SJSA1 (cell line): Measurements from ENCODE around the gene OR51Q1. TPM values are rescaled to one million over a fixed set of nuclear protein-coding genes. Genes with fewer than 3 reads are reported as not detected.

ENCODE experiments used
- DNase-seq, 2 experiments: peaks; one replicate each; pipeline ENCODE4 v3.0.0-alpha.2; 2015 to 2020; ENCODE audit warnings: low spot score in 2 of 2, low read depth in 1 of 2
- H3K27ac ChIP-seq: fragments of 250-450 bp; sonication (Bioruptor Pico); 2 replicates; pipeline ENCODE4 v1.5.1; 2020; ENCODE audit warnings: mild to moderate bottlenecking, moderate library complexity
- H3K27me3 ChIP-seq: fragments of 250-450 bp; sonication (Bioruptor Pico); replicated peaks from 2 replicates; pipeline ENCODE4 v1.5.1; 2020; ENCODE audit warnings: mild to moderate bottlenecking, moderate library complexity
- H3K36me3 ChIP-seq: fragments of 250-450 bp; sonication (Bioruptor Pico); 2 replicates; pipeline ENCODE4 v1.5.1; 2020; ENCODE audit warnings: mild to moderate bottlenecking
- H3K4me1 ChIP-seq: fragments of 250-450 bp; sonication (Bioruptor Pico); replicated peaks from 2 replicates; pipeline ENCODE4 v1.6.1; 2021; ENCODE audit warnings: mild to moderate bottlenecking
- H3K4me3 ChIP-seq: fragments of 250-450 bp; sonication (Bioruptor Pico); 2 replicates; pipeline ENCODE4 v1.5.1; 2020; ENCODE audit warnings: mild to moderate bottlenecking
- H3K9me3 ChIP-seq: fragments of 250-450 bp; sonication (Bioruptor Pico); replicated peaks from 2 replicates; pipeline ENCODE4 v1.5.1; 2020; ENCODE audit warnings: mild to moderate bottlenecking
- total RNA-seq: library from RNA; depleted of rRNA; stranded (reverse); fragments of >200 nt; shearing (Covaris generic); gene quantifications from 2 replicates; pipeline ENCODE4 v1.2.3, GENCODE V29; 2014; rRNA removed

OR51Q1 gene
- total RNA-seq, 1 experiment from 2014 or later, result not detected

GRCh38 chr11:5460983-5461621 lies 39.2 kb downstream of the OR51Q1 start:
- Histone ChIP-seq H3K9me3 (no peaks in the 10 kb centered on the region), H3K27me3 (peaks cover 10% of the 10 kb centered on the region; the same call in 1 of the 2 replicates), H3K36me3 (no peaks in the 10 kb centered on the region)

GRCh38 chr11:5467527-5467926 lies 45.6 kb downstream of the OR51Q1 start:
- no peaks in the 10 kb centered on the region for H3K4me1 ChIP-seq
- no peak for DNase-seq
- no peak overlapping the region for H3K4me3 ChIP-seq
- no peaks in the 10 kb centered on the region for H3K9me3 ChIP-seq
- H3K36me3 ChIP-seq, result no peaks in the 10 kb centered on the region
- peaks cover 2% of the 10 kb centered on the region; the same call in 1 of the 2 replicates for H3K27me3 ChIP-seq
- no peak overlapping the region for H3K27ac ChIP-seq

More at GRCh38 chr11:5460983-5461621, 39.2 kb downstream of the OR51Q1 start:
- no peak for DNase-seq
- Histone ChIP-seq H3K27ac (no peak overlapping the region), H3K4me1 (no peaks in the 10 kb centered on the region), H3K4me3 (no peak overlapping the region)

Other genes with a start within 250 kb of the OR51Q1 start
- not detected in 2 replicates for gene OR51V1, start 221.4 kb upstream of the OR51Q1 start, total RNA-seq
- gene HBB, start 195.0 kb upstream of the OR51Q1 start, total RNA-seq, result not detected in 2 replicates
- not detected in 2 replicates for gene HBD, start 187.6 kb upstream of the OR51Q1 start, total RNA-seq
- not detected in 2 replicates for gene HBG1, start 172.3 kb upstream of the OR51Q1 start, total RNA-seq
- not detected in 2 replicates for gene HBG2, start 167.3 kb upstream of the OR51Q1 start, total RNA-seq
- gene HBE1, start 152.2 kb upstream of the OR51Q1 start, total RNA-seq, result not detected in 2 replicates
- not detected in 2 replicates for gene OR51B4, start 120.2 kb upstream of the OR51Q1 start, total RNA-seq
- gene OR51B2, start 97.8 kb upstream of the OR51Q1 start, total RNA-seq, result not detected in 2 replicates
- gene OR51B5, start 78.6 kb upstream of the OR51Q1 start, total RNA-seq, result 0.39 TPM in 1 of 2 replicates, not detected in the other
- not detected in 2 replicates for gene OR51B6, start 70.6 kb upstream of the OR51Q1 start, total RNA-seq
- not detected in 2 replicates for gene OR51M1, start 38.3 kb upstream of the OR51Q1 start, total RNA-seq
- gene OR51I1, start 19.4 kb downstream of the OR51Q1 start, total RNA-seq, result not detected in 2 replicates
- gene OR51I2, start 27.2 kb downstream of the OR51Q1 start, total RNA-seq, result not detected in 2 replicates
- not detected in 2 replicates for gene OR52D1, start 66.6 kb downstream of the OR51Q1 start, total RNA-seq
- gene UBQLN3, start 87.8 kb downstream of the OR51Q1 start, total RNA-seq, result not detected in 2 replicates
- gene UBQLNL, start 94.6 kb downstream of the OR51Q1 start, total RNA-seq, result 0.05 TPM in 1 of 2 replicates, not detected in the other
- gene OR52H1, start 126.4 kb downstream of the OR51Q1 start, total RNA-seq, result not detected in 2 replicates
- not detected in 2 replicates for gene OR52B6, start 158.8 kb downstream of the OR51Q1 start, total RNA-seq
- 24.1 and 26.2 TPM in 2 replicates for gene TRIM6, start 174.5 kb downstream of the OR51Q1 start, total RNA-seq
- gene TRIM34, start 202.9 kb downstream of the OR51Q1 start, total RNA-seq, result 6.0 and 10.6 TPM in 2 replicates